HEK293 (cell line): ENCODE measurements around the gene NPR2.
A peak's percentile ranks its signal among the peaks of the same experiment; 100 is the strongest.

Experiments used
- CTCF ChIA-PET: fragments of 350-600 bp; formaldehyde crosslinking; extraction: SDS; loops from one replicate; lab custom pipeline; 2021; ENCODE audit warnings: antibody characterized with exemption; lab: Yijun Ruan, JAX
- POLR2A ChIA-PET: fragments of 300-600 bp; formaldehyde crosslinking; extraction: SDS; loops from one replicate; lab custom pipeline; 2020; ENCODE audit warnings: antibody characterized with exemption, inconsistent platforms; lab: Yijun Ruan, JAX
- H3K27ac ChIP-seq: fragments of 200-500 bp; sonication (Bioruptor generic); 2 replicates; pipeline ENCODE4 v1.5.1; 2014; ENCODE audit warnings: low read depth, low read length, control low read depth, inconsistent platforms; ENCODE audit errors: extremely low read depth
- H3K36me3 ChIP-seq, 2 experiments: fragments of 200-500 bp in 1 of 2; sonication (Bioruptor generic) in 1 of 2; 1 replicate in 1 of 2; 2 replicates in 1 of 2; pipeline ENCODE4 v1.5.1; 2014 to 2017; ENCODE audit warnings: inconsistent platforms in 2 of 2, low read length in 2 of 2; ENCODE audit not compliant: control insufficient read depth in 2 of 2, insufficient read depth in 1 of 2
- H3K4me1 ChIP-seq: fragments of 200-500 bp; sonication (Bioruptor generic); 2 replicates; pipeline ENCODE4 v1.5.1; 2014; ENCODE audit warnings: mild to moderate bottlenecking, low read length, inconsistent platforms; ENCODE audit not compliant: control insufficient read depth, insufficient read depth
- H3K4me3 ChIP-seq: 2 replicates; pipeline ENCODE4 v1.5.1; 2011; ENCODE audit warnings: low read depth, mild to moderate bottlenecking, control low read depth, low read length, moderate library complexity
- H3K9me3 ChIP-seq: fragments of 200-500 bp; sonication (Bioruptor generic); 2 replicates; pipeline ENCODE4 v1.5.1; 2014; ENCODE audit warnings: low read depth, low read length, inconsistent platforms; ENCODE audit not compliant: control insufficient read depth, insufficient read depth
- BCL11B ChIP-seq: fragments of 450-650 bp; formaldehyde crosslinking; IDR thresholded peaks from 2 replicates; pipeline ENCODE4 v1.5.1; 2016; ENCODE audit warnings: low read depth, missing biosample characterization, missing genetic modification characterization
- ZFHX2 ChIP-seq: fragments of 450-650 bp; formaldehyde crosslinking; conservative IDR thresholded peaks from 2 replicates; pipeline ENCODE4 v1.5.1; 2016; ENCODE audit warnings: missing biosample characterization, missing genetic modification characterization
- ZNF157 ChIP-seq: fragments of 450-650 bp; formaldehyde crosslinking; IDR thresholded peaks from 2 replicates; pipeline ENCODE4 v1.5.1; 2016; ENCODE audit warnings: missing biosample characterization, missing genetic modification characterization
- ZNF169 ChIP-seq: fragments of 450-650 bp; formaldehyde crosslinking; IDR thresholded peaks from 2 replicates; pipeline ENCODE4 v1.5.1; 2016; ENCODE audit warnings: missing biosample characterization, missing genetic modification characterization
- ZNF221 ChIP-seq: fragments of 450-650 bp; formaldehyde crosslinking; IDR thresholded peaks from 2 replicates; pipeline ENCODE4 v1.5.1; 2017; ENCODE audit warnings: missing biosample characterization, missing genetic modification characterization, borderline replicate concordance
- ZNF501 ChIP-seq: fragments of 450-650 bp; formaldehyde crosslinking; IDR thresholded peaks from 2 replicates; pipeline ENCODE4 v1.5.1; 2016; ENCODE audit warnings: missing biosample characterization, missing genetic modification characterization
- ZNF513 ChIP-seq: fragments of 450-650 bp; IDR thresholded peaks from 2 replicates; pipeline ENCODE4 v1.5.1; 2018; ENCODE audit warnings: missing biosample characterization, missing genetic modification characterization
- ZNF558 ChIP-seq: fragments of 450-650 bp; formaldehyde crosslinking; IDR thresholded peaks from 2 replicates; pipeline ENCODE4 v1.5.1; 2016; ENCODE audit warnings: missing biosample characterization, missing genetic modification characterization
- ZNF747 ChIP-seq: fragments of 450-650 bp; formaldehyde crosslinking; IDR thresholded peaks from 2 replicates; pipeline ENCODE4 v1.5.1; 2016; ENCODE audit warnings: missing biosample characterization, missing genetic modification characterization
- ZNF76 ChIP-seq: fragments of 450-650 bp; formaldehyde crosslinking; IDR thresholded peaks from 2 replicates; pipeline ENCODE4; 2016; ENCODE audit warnings: low read depth, missing biosample characterization, missing genetic modification characterization, borderline replicate concordance
- ZSCAN5A ChIP-seq: fragments of 450-650 bp; formaldehyde crosslinking; IDR thresholded peaks from 2 replicates; pipeline ENCODE4 v1.5.1; 2016; ENCODE audit warnings: missing biosample characterization, missing genetic modification characterization
- TF ChIP-seq, protein P1 (sequence below): fragments of 450-650 bp; formaldehyde crosslinking; IDR thresholded peaks from 2 replicates; pipeline ENCODE4 v1.5.1; 2016; ENCODE audit warnings: missing biosample characterization, missing genetic modification characterization
- TF ChIP-seq, protein P2 (sequence below): fragments of 450-650 bp; formaldehyde crosslinking; IDR thresholded peaks from 2 replicates; pipeline ENCODE4 v1.5.1; 2016; ENCODE audit warnings: missing biosample characterization, missing genetic modification characterization, low read depth

NPR2 gene

GRCh38 chr9:35844628-35845270 is 53.4 kb downstream of the NPR2 start:
- TF ChIP-seq ZNF513 (tag by site-specific recombination): no peak
- no peaks in the 10 kb centered on the region for H3K4me1 ChIP-seq
- H3K36me3 ChIP-seq: peaks cover 0 to 34% of the 10 kb centered on the region in 2 experiments; a peak in 1 of 3 replicates
- CTCF ChIA-PET: interaction anchor here (0.6 to 1.9 kb wide), 5 partner anchors 9 to 95 kb away, joined by 3 to 7 read pairs (median 3); no protein-coding TSS in a partner anchor
- POLR2A ChIA-PET: no interaction called here
- H3K9me3 ChIP-seq: no peaks in the 10 kb centered on the region
- H3K27ac ChIP-seq: no peak overlapping the region
- no peak overlapping the region for H3K4me3 ChIP-seq

- peaks cover 0 to 37% of the 10 kb centered on the region in 2 experiments; a peak in 1 of 3 replicates for H3K36me3 ChIP-seq
- TF ChIP-seq ZFHX2 (tag by site-specific recombination) (0 out of 2 replicates have a peak, but pooled peaks have one; percentile 34), ZNF747 (tag by site-specific recombination) (no peak)
- H3K4me1 ChIP-seq: no peaks in the 10 kb centered on the region
- H3K9me3 ChIP-seq: no peaks in the 10 kb centered on the region
- no peak overlapping the region for H3K27ac ChIP-seq
- CTCF ChIA-PET: interaction anchor here (0.6 to 1.0 kb wide), 3 partner anchors 11 to 110 kb away, joined by 3 read pairs; no protein-coding TSS in a partner anchor
- no peak overlapping the region for H3K4me3 ChIP-seq
- POLR2A ChIA-PET: no interaction called here
Measured at GRCh38 chr9:35845824-35846771, 54.7 kb downstream of the NPR2 start.

- no peaks in the 10 kb centered on the region for H3K9me3 ChIP-seq
- H3K4me3 ChIP-seq: no peak overlapping the region
- no peaks in the 10 kb centered on the region for H3K4me1 ChIP-seq
- H3K27ac ChIP-seq: no peak overlapping the region
- ChIA-PET POLR2A (interaction anchor here (0.6 kb wide), 1 partner anchor 49 kb away, joined by 3 read pairs; no protein-coding TSS in a partner anchor), CTCF (interaction anchor here (0.7 to 1.6 kb wide), 3 partner anchors 34 to 55 kb away, joined by 3 to 4 read pairs (median 3); no protein-coding TSS in a partner anchor)
- no peak for TF ChIP-seq BCL11B (tag by site-specific recombination)
- TF ChIP-seq, protein P1, sequence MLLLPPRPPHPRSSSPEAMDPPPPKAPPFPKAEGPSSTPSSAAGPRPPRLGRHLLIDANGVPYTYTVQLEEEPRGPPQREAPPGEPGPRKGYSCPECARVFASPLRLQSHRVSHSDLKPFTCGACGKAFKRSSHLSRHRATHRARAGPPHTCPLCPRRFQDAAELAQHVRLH (tag by site-specific recombination): no peak
- no peak for TF ChIP-seq ZSCAN5A (tag by site-specific recombination)
- TF ChIP-seq ZNF76 (tag by site-specific recombination): no peak
- no peak for TF ChIP-seq ZNF558
- TF ChIP-seq ZNF169: no peak
- no peak for TF ChIP-seq ZNF501 (tag by site-specific recombination)
- TF ChIP-seq, protein P2, sequence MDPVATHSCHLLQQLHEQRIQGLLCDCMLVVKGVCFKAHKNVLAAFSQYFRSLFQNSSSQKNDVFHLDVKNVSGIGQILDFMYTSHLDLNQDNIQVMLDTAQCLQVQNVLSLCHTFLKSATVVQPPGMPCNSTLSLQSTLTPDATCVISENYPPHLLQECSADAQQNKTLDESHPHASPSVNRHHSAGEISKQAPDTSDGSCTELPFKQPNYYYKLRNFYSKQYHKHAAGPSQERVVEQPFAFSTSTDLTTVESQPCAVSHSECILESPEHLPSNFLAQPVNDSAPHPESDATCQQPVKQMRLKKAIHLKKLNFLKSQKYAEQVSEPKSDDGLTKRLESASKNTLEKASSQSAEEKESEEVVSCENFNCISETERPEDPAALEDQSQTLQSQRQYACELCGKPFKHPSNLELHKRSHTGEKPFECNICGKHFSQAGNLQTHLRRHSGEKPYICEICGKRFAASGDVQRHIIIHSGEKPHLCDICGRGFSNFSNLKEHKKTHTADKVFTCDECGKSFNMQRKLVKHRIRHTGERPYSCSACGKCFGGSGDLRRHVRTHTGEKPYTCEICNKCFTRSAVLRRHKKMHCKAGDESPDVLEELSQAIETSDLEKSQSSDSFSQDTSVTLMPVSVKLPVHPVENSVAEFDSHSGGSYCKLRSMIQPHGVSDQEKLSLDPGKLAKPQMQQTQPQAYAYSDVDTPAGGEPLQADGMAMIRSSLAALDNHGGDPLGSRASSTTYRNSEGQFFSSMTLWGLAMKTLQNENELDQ: no peak
- TF ChIP-seq ZNF221 (tag by site-specific recombination): no peak
- TF ChIP-seq ZNF157 (tag by site-specific recombination): no peak
- peaks cover 0 to 27% of the 10 kb centered on the region in 2 experiments; a peak in 1 of 3 replicates for H3K36me3 ChIP-seq
Measured at GRCh38 chr9:35847792-35848572, 56.6 kb downstream of the NPR2 start.
